D721Med (cell line): Measurements from ENCODE around the gene SEC11A.
"Not testable (repeated sequence)": the region's sequence is repeated elsewhere in the genome, so short reads cannot be mapped to it uniquely, and the experiment has no call there.

Source experiments
- DNase-seq: peaks from one replicate; pipeline ENCODE4 v3.0.0; 2011; ENCODE audit warnings: low spot score; ENCODE audit not compliant: insufficient read length
- FAIRE-seq: peaks from 2 replicates; lab custom pipeline; 2011; peaks lifted over from hg19 to GRCh38; lab: Jason Lieb, UNC
- CTCF ChIP-seq: IDR thresholded peaks from 2 replicates; pipeline ENCODE4 v1.5.1; 2012; ENCODE audit warnings: mild to moderate bottlenecking, control low read depth; ENCODE audit not compliant: insufficient read depth; ENCODE audit errors: missing control alignments

The SEC11A gene

GRCh38 chr15:84759018-84759417 lies 43.1 kb upstream of the SEC11A start:
- DNase-seq (no peak), FAIRE-seq (no peak)
- TF ChIP-seq CTCF = no peak

- FAIRE-seq (no peak), DNase-seq (no peak)
- no peak for TF ChIP-seq CTCF
Measured at GRCh38 chr15:84755736-84756527, 40.0 kb upstream of the SEC11A start.

GRCh38 chr15:84754889-84755288 lies 39.0 kb upstream of the SEC11A start:
- DNase-seq, FAIRE-seq: not testable (repeated sequence)

GRCh38 chr15:84752700-84753099 lies 36.8 kb upstream of the SEC11A start:
- TF ChIP-seq CTCF = no peak
- DNase-seq = no peak
- no peak for FAIRE-seq

GRCh38 chr15:84752195-84752594 lies 36.3 kb upstream of the SEC11A start:
- no peak for TF ChIP-seq CTCF

GRCh38 chr15:84751721-84752120 lies 35.8 kb upstream of the SEC11A start:
- not testable (repeated sequence) for FAIRE-seq, DNase-seq

More at GRCh38 chr15:84752195-84752594, 36.3 kb upstream of the SEC11A start:
- DNase-seq (no peak), FAIRE-seq (no peak)

- no peak for DNase-seq
- no peak for FAIRE-seq
- no peak for TF ChIP-seq CTCF
Measured at GRCh38 chr15:84750583-84751092, 34.7 kb upstream of the SEC11A start.
